Putamen (tissue), 1 donor: ENCODE measurements around the gene MAB21L3.

Source experiments
- DNase-seq: peaks from one replicate; pipeline ENCODE4 v3.0.0-alpha.2; 2016; ENCODE audit warnings: low spot score

MAB21L3 gene

DNA sequence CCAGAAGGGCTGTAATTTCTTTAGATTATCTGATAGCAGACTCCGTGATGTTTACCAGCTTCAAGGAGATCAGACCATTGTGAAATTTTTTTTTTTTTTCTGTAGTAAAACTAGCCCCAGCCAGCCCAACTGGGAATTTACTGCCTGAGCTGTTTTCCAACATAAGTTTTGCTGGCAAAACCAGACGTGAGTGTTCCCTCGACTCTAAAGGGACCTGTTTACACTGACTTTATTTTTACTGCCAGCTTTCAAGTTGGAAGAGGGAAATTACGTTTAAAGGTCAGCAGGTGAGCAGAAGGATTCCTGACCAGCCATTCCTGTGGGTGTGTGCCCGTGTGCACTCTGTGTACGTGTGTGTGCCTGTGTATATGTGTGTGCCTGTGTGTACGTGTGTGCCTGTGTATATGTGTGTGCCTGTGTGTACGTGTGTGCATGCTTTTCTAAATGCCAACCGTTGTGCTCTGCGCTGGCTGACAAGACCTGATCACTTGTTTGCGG, 374 bp downstream of the MAB21L3 start:
- no peak for DNase-seq

DNA sequence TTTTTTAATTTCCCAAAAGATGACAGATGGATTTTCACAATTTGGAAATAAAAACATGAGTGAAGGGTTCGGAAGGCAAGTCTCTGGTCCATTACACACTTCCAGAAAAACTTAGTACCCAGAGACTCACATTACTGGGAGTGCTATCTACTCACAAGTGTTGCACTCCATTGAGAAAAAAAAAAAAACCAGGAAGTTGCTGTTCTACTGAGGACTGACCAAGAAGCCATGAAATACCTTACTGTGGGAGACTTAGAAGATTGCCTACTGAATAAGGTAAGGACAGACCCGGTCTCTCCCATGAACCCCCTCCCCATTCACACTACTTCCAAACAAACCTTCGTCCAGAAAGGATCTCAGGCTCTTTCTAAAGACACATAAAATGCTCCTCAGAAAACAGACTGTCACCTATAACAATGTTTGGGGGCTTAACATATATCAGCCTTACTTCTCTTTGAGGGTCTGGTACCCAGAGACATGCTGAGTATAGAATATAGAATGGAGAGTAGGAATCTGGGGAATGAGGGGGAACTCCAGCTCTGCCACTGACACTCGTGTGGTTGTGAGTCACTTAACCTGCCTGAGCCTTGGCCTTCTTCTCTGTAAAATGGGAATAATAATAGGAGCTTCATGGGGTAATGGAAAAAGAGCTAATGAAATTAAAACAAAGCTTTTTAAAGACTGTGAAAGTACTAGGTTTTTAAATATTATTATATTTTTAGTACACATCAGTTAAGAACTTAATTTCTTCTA, 1.4 kb downstream of the MAB21L3 start:
- no peak for DNase-seq

GRCh38 chr1:116113615-116114014, 2.4 kb downstream of the MAB21L3 start:
- DNase-seq = no peak

GRCh38 chr1:116115476-116116439, 4.6 kb downstream of the MAB21L3 start:
- DNase-seq = no peak

DNA sequence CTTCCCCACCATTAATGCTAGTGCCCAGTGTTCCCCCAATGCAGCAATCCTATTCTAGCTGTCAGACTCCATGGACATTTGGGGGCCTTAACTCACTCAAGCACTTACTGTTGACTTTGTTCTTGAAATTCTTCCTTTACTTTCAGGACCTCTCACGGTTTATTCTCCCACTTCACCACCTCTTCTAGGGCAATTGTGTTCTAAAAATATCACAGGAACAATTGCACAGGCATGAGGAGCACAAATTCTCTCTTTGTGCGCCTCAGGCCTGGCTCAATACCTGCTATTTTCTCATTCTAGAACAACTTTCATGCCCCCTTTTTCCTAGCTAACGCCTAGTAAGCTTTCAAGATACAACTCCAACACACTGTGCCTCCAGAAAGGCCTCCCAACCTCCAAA, 7.3 kb downstream of the MAB21L3 start:
- no peak for DNase-seq

- DNase-seq = no peak
These were observed 8.7 kb downstream of the MAB21L3 start for GRCh38 chr1:116119876-116120275.

- no peak for DNase-seq
These were observed 12.0 kb downstream of the MAB21L3 start for GRCh38 chr1:116122955-116123757.

GRCh38 chr1:116123837-116124533, 12.8 kb downstream of the MAB21L3 start:
- no peak for DNase-seq

GRCh38 chr1:116125758-116126157, 14.6 kb downstream of the MAB21L3 start:
- DNase-seq = no peak

DNA sequence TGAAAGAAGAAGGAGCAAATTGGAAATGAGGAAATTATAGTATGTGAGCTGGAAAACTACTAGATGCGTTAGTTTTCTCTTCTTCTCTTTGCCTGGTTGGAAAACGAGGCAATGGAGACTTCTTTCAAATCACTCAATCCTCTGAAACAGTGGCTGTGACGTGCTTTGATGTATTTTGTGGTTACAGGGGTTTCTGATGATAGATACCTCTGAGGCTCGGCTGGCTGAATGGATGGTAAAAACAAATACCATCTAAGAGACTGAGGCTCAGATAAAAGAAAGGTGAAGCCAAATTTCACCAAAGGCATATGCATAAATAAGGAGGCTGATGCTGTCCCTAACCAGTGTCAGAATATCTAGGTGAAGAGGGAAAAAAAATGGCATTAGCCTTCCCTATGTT, 15.1 kb downstream of the MAB21L3 start:
- no peak for DNase-seq

DNA sequence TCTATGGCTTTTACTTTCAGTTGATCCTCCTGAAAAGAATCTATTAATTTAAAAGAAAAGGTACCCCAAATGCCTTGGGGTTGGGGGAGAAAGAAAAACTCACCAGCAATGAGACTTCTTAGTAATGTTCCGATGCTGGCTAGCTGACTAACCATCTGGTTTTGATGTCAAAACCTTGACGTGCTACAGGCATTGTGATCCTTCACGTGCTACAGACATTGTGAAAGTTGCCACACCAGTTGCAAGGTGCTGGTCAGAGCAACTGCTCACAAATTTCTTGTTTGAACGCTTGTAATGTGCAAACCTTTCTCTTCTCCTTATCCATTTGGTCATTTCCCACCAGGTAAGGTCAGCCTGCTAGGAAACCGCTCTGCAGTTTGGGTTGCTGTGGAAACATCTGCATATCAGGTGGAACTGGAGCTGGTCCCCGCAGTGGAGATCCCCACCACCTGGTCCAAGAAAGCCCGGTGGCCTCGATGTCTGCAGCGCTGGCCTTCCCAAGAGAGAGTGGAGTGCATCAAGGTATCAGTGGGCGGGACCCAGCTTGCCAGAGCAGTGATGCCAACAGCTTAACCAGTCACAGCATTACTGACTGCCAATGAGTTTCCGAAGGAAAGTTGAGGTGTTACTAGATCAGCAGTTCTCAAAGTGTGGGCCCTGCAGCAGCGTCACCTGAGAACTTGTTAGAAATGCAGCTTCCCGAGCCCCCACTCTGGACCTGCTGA, 16.1 kb downstream of the MAB21L3 start:
- no peak for DNase-seq

DNA sequence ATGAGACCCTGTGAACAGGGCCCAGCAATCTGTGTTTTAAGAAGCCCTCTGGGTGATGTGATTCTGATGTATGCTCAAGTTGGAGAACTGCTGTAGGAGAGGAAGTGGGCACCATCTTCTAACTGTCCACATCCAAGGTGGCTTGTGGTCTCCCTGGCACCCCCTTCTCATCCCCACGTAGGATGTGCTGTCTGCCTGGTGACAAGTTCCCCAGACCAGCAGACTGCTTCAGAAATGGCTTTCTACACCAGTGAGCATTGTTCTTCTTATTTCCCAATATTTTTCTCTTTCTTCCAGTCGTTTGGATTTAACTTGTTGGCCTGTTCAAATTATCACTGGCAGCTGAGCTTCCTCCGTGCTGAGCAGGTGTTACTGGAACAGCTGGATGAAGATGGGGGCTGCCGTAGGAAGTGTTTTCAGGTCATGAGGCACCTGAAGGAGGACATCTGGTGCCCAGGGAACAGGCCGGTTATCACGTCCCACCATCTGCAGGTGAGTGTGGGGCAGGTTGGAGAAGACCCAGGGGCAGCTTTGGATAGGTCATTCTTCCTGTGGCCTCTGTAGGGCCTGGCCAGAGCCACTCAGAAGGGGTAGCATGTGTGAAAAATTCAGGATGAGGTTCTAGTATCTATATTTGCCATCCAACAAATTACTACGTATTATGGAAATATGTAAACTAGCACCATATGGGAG, 16.8 kb downstream of the MAB21L3 start:
- DNase-seq = no peak

- DNase-seq = no peak
These were observed 17.5 kb downstream of the MAB21L3 start for GRCh38 chr1:116128664-116129063.

GRCh38 chr1:116129537-116129936, 18.3 kb downstream of the MAB21L3 start:
- no peak for DNase-seq

- DNase-seq = no peak
These were observed 19.2 kb downstream of the MAB21L3 start for GRCh38 chr1:116130356-116130755.

- no peak for DNase-seq
These were observed 20.0 kb downstream of the MAB21L3 start for GRCh38 chr1:116131170-116131569.

- DNase-seq = no peak
These were observed 20.8 kb downstream of the MAB21L3 start for GRCh38 chr1:116131866-116132605.

GRCh38 chr1:116133696-116134475, 22.7 kb downstream of the MAB21L3 start:
- no peak for DNase-seq

GRCh38 chr1:116134476-116134773, 23.2 kb downstream of the MAB21L3 start:
- no peak for DNase-seq
